ENCODE measurements around the gene GALNT9.

- TF ChIP-seq CTCF (IDR thresholded peaks at IDR 0.05), result no peak
- TF ChIP-seq POLR2A (IDR thresholded peaks at IDR 0.05), result no peak
- TF ChIP-seq EP300 (IDR thresholded peaks at IDR 0.05), result no peak
Observed at GRCh38 chr12:132215299-132215989, 113.9 kb downstream of the GALNT9 start.
